Prostate gland (tissue), 2 donors: ENCODE measurements around the gene DEPDC4.

Experiments
- CTCF ChIP-seq, 4 experiments: fragments of 200-600 bp in 2 of 4; fragments of 450-650 bp in 2 of 4; sonication (generic) in 2 of 4; IDR thresholded peaks; 1 replicate in 3 of 4; 2 replicates in 1 of 4; pipeline ENCODE4 v1.5.1; 2016 to 2019; ENCODE audit warnings: antibody characterized with exemption in 4 of 4, mild to moderate bottlenecking in 2 of 4, moderate library complexity in 2 of 4
- POLR2AphosphoS5 ChIP-seq: sonication (generic); formaldehyde crosslinking; IDR thresholded peaks from one replicate; pipeline ENCODE4 v1.6.1; 2017; ENCODE audit warnings: antibody characterized with exemption

GRCh38 chr12:100247765-100248164 is 19.1 kb downstream of the DEPDC4 start:
- no peak for TF ChIP-seq CTCF (IDR thresholded peaks at IDR 0.05)
- TF ChIP-seq POLR2AphosphoS5, result no peak
